ENCODE measurements around the gene DDX59. TPM values are rescaled to one million over a fixed set of nuclear protein-coding genes. Genes with fewer than 3 reads are reported as not detected.

The DDX59 gene
- total RNA-seq, 1 experiment from 2014 or later: 19.3 TPM

DNA sequence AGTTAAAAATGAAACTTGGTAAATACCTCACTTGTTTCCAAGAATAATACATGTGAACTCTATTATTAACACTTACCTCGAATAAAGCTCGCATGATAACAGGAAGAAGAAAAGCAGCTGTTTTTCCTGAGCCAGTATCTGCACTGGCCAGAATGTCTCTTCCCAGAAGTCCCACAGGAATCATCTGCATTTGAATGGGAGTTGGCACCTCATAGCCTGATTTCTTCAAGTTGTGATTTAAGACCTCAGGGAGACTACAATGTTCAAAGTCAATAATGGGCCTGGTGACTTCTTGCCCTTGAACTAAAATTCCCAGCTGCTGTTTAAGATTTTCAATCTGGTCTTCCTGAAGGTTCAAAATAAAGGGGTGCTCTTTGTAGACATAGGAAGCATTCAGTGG is 3.8 kb downstream of the DDX59 start:
- no peak overlapping the region for H3K4me3 Mint-ChIP-seq (ENCODE audit: low read depth, unreplicated experiment)
- H3K4me1 Mint-ChIP-seq (ENCODE audit: low read depth, unreplicated experiment): peaks cover 15% of the 10 kb centered on the region
- H3K36me3 Mint-ChIP-seq (ENCODE audit: insufficient read depth, unreplicated experiment): peaks cover 32% of the 10 kb centered on the region
- CTCF ChIA-PET: interaction anchor here (0.7 kb wide), 1 partner anchor 186 kb away, joined by 3 read pairs; no protein-coding TSS in a partner anchor
- intact Hi-C loops (cut with micrococcal nuclease; ENCODE audit: unreplicated experiment): loop anchor here (5.0 kb wide), 2 partner anchors 44 to 76 kb away; partner anchors contain the start of gene KIF14
- no peaks in the 10 kb centered on the region for H3K27me3 Mint-ChIP-seq (ENCODE audit: unreplicated experiment)
- TF ChIP-seq CTCF (IDR thresholded peaks at IDR 0.05; ENCODE audit: unreplicated experiment): no peak
- no peak for DNase-seq
- H3K27ac Mint-ChIP-seq (ENCODE audit: unreplicated experiment): no peak overlapping the region
- no peaks in the 10 kb centered on the region for H3K9me3 Mint-ChIP-seq (ENCODE audit: low read depth, unreplicated experiment)
- BruUV-seq (replicated peaks): no TSS peak

DNA sequence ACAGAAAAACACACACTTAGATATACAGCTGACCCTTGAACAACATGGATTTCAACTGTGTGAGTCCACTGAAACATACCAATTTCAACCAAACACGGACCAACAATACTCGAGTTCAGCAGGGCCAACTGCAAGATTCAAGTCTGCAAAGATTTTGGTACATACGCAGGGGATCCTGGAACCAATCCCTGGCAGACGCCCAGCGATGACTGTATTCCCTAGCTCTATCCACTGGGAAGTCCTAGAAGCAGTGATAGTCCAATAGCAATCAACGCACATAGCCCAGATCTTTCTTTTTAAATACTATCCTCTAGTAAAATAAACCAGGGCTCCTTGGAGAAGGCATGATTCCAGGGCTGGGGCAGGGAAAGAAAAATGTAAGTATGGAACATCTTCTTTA is 9.0 kb downstream of the DDX59 start:
- TF ChIP-seq CTCF (IDR thresholded peaks at IDR 0.05; ENCODE audit: unreplicated experiment): no peak
- Mint-ChIP-seq H3K4me1 (ENCODE audit: low read depth, unreplicated experiment) (peaks cover 16% of the 10 kb centered on the region), H3K36me3 (ENCODE audit: insufficient read depth, unreplicated experiment) (no peaks in the 10 kb centered on the region), H3K27ac (ENCODE audit: unreplicated experiment) (no peak overlapping the region), H3K9me3 (ENCODE audit: low read depth, unreplicated experiment) (no peaks in the 10 kb centered on the region), H3K27me3 (ENCODE audit: unreplicated experiment) (no peaks in the 10 kb centered on the region), H3K4me3 (ENCODE audit: low read depth, unreplicated experiment) (no peak overlapping the region)
- CTCF ChIA-PET: no interaction called here
- BruUV-seq (replicated peaks): no TSS peak
- intact Hi-C loops (cut with micrococcal nuclease; ENCODE audit: unreplicated experiment): no loop called here
- no peak for DNase-seq

DNA sequence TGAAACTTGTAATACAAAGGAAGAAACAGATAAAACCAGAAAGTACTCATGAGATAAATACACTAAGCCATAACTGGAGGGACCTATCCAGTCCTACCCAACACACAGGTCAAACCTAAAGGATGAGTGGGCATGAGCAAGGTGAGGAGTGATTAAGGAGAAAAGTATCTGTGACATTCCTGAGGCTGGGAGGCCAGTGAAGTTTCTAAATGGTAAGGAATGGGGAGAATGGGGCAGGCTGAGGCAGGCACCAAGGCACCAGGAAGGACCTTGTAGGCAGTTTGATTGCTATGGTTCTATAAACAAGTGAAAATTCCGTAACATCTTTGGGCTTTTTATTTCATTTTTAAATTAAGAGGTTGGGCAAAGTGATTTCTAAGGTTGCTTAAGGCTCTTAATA is 10.4 kb downstream of the DDX59 start:
- Mint-ChIP-seq H3K4me3 (ENCODE audit: low read depth, unreplicated experiment) (no peak overlapping the region), H3K27ac (ENCODE audit: unreplicated experiment) (peak overlapping the region; percentile 24), H3K4me1 (ENCODE audit: low read depth, unreplicated experiment) (peaks cover 16% of the 10 kb centered on the region), H3K27me3 (ENCODE audit: unreplicated experiment) (no peaks in the 10 kb centered on the region), H3K36me3 (ENCODE audit: insufficient read depth, unreplicated experiment) (no peaks in the 10 kb centered on the region), H3K9me3 (ENCODE audit: low read depth, unreplicated experiment) (no peaks in the 10 kb centered on the region)
- BruUV-seq (replicated peaks): no TSS peak
- no peak for TF ChIP-seq CTCF (IDR thresholded peaks at IDR 0.05; ENCODE audit: unreplicated experiment)
- CTCF ChIA-PET: interaction anchor here (1.0 kb wide), 1 partner anchor 21 kb away, joined by 3 read pairs; no protein-coding TSS in a partner anchor
- DNase-seq: no peak
- intact Hi-C loops (cut with micrococcal nuclease; ENCODE audit: unreplicated experiment): no loop called here

GRCh38 chr1:200658037-200658818 is 11.5 kb downstream of the DDX59 start:
- CTCF ChIA-PET: interaction anchor here (1.0 kb wide), 1 partner anchor 22 kb away, joined by 3 read pairs; no protein-coding TSS in a partner anchor
- BruUV-seq (replicated peaks): no TSS peak
- H3K4me3 Mint-ChIP-seq (ENCODE audit: low read depth, unreplicated experiment): no peak overlapping the region
- intact Hi-C loops (cut with micrococcal nuclease; ENCODE audit: unreplicated experiment): no loop called here
- no peaks in the 10 kb centered on the region for H3K9me3 Mint-ChIP-seq (ENCODE audit: low read depth, unreplicated experiment)
- no peak overlapping the region for H3K27ac Mint-ChIP-seq (ENCODE audit: unreplicated experiment)
- H3K27me3 Mint-ChIP-seq (ENCODE audit: unreplicated experiment): no peaks in the 10 kb centered on the region
- TF ChIP-seq CTCF (IDR thresholded peaks at IDR 0.05; ENCODE audit: unreplicated experiment): no peak
- DNase-seq: no peak
- no peaks in the 10 kb centered on the region for H3K36me3 Mint-ChIP-seq (ENCODE audit: insufficient read depth, unreplicated experiment)
- H3K4me1 Mint-ChIP-seq (ENCODE audit: low read depth, unreplicated experiment): peaks cover 16% of the 10 kb centered on the region
